Spleen (tissue), 7 donors: ENCODE results near the gene LRRN2.

Experiments used
- POLR2A ChIP-seq, 3 donors: fragments of 450-650 bp; IDR thresholded peaks; one replicate each; pipeline ENCODE4 v1.5.1; 2017; ENCODE audit warnings: antibody characterized with exemption in 3 of 3, mild to moderate bottlenecking in 1 of 3
- POLR2AphosphoS5 ChIP-seq, 3 donors: sonication (generic); formaldehyde crosslinking; IDR thresholded peaks; one replicate each; pipeline ENCODE4 v1.5.1; 2017; ENCODE audit warnings: antibody characterized with exemption in 3 of 3
- TF ChIP-seq, protein P1 (sequence below), 11 experiments: fragments of 200-600 bp in 7 of 11; fragments of 450-650 bp in 4 of 11; sonication (generic) in 4 of 11; IDR thresholded peaks in 8 of 11; conservative IDR thresholded peaks in 3 of 11; 1 replicate in 7 of 11; 2 replicates in 4 of 11; pipeline versions ENCODE4 v1.4.0 to v1.8.0; 2016 to 2021; ENCODE audit warnings: antibody characterized with exemption in 11 of 11, inconsistent platforms in 4 of 11, mild to moderate bottlenecking in 1 of 11
- donor health status: DM: no; HTN: no; CAD: no; lungs with moderate emphysema.
- donor health status: DM: no; HTN: no; CAD: no.
- donor health status: DM: no; HTN: no; CAD: no.

DNA sequence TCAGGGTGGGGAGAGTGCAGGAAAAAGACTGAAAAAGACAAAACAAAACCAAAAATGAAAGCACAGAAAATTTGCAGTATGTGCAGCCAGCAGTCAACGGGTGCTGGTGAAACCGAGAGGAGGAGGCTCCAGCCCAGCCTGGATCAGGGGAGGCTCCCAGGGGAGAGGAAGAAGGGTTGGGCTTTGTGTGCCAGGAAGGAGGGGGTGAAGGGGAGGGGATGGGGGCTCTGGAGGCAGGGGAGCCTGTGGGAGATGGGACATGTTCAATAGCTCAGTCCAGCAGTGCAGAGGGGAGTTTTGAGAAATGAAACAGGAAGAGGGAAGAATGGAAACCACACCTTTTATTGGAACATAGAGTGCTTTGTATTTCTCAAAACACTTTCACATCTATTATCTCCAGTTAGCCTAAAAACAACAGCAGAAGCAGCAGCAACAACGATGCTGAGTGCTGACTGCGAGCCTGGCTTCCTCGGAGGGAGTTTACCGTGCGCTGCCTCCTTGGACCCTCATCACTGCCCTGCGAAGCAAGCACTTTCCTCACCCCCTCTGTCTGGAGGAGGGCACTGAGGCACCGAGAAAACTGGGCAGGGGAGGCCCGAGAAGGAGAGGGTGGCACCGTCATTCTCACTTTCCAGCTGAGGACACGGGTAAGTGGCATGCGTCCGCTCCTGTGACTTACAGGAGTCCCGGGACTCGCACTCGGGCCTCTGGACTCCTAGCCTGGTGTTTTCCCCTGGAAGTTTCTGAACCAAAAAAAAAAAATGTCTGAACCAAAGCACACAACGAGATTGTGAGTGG is 106.5 kb downstream of the LRRN2 start:
- TF ChIP-seq, protein P1, sequence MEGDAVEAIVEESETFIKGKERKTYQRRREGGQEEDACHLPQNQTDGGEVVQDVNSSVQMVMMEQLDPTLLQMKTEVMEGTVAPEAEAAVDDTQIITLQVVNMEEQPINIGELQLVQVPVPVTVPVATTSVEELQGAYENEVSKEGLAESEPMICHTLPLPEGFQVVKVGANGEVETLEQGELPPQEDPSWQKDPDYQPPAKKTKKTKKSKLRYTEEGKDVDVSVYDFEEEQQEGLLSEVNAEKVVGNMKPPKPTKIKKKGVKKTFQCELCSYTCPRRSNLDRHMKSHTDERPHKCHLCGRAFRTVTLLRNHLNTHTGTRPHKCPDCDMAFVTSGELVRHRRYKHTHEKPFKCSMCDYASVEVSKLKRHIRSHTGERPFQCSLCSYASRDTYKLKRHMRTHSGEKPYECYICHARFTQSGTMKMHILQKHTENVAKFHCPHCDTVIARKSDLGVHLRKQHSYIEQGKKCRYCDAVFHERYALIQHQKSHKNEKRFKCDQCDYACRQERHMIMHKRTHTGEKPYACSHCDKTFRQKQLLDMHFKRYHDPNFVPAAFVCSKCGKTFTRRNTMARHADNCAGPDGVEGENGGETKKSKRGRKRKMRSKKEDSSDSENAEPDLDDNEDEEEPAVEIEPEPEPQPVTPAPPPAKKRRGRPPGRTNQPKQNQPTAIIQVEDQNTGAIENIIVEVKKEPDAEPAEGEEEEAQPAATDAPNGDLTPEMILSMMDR (IDR thresholded peaks at IDR 0.05 in 8 of 11, conservative IDR thresholded peaks at IDR 0.05 in 3 of 11), result no peak
- TF ChIP-seq POLR2A (IDR thresholded peaks at IDR 0.05), result no peak
- peak; percentile 76 to 80 (median 78) for TF ChIP-seq POLR2AphosphoS5 (IDR thresholded peaks at IDR 0.05)
